Endothelial cell of umbilical vein (primary cell): ENCODE data around the gene ATIC. TPM values are rescaled to one million over a fixed set of nuclear protein-coding genes. Genes with fewer than 3 reads are reported as not detected.

Experiments
- BruUV-seq: library from RNA; stranded (reverse); fragments of 400-500 nt; replicated peaks from 2 replicates; lab custom pipeline; 2021; lab: Mats Ljungman, UMichigan
- CTCF ChIA-PET: fragments of 300-600, 350-600 bp; sonication (Branson Sonifier 250); formaldehyde crosslinking; loops from one replicate; lab custom pipeline; 2021; ENCODE audit warnings: antibody characterized with exemption, inconsistent platforms; lab: Charles Lee
- POLR2A ChIA-PET: fragments of 300-600, 350-600 bp; sonication (Branson Sonifier 250); formaldehyde crosslinking; loops from one replicate; lab custom pipeline; 2021; ENCODE audit warnings: antibody characterized with exemption, inconsistent platforms; lab: Charles Lee
- DNase-seq: peaks from one replicate; pipeline ENCODE4 v3.0.0-alpha.2; 2011; ENCODE audit warnings: low read depth, low spot score
- FAIRE-seq: peaks from 2 replicates; lab custom pipeline; 2011; peaks lifted over from hg19 to GRCh38; lab: Jason Lieb, UNC
- H2AFZ ChIP-seq: 2 replicates; pipeline ENCODE4 v1.6.0; 2012; ENCODE audit warnings: low read depth, low read length, control low read depth, inconsistent platforms
- H3K27ac ChIP-seq: 2 replicates; pipeline ENCODE4 v1.5.1; 2011; ENCODE audit warnings: low read depth, mild to moderate bottlenecking, control low read depth, low read length, moderate library complexity; ENCODE audit not compliant: insufficient read depth
- H3K27me3 ChIP-seq, 2 experiments: 2 replicates each; pipeline versions ENCODE4 v1.6.0 to v1.6.1; 2011; ENCODE audit warnings: low read length in 2 of 2, mixed read lengths in 1 of 2; ENCODE audit not compliant: control insufficient read depth in 2 of 2, insufficient read depth in 2 of 2
- H3K36me3 ChIP-seq, 2 experiments: 2 replicates in 1 of 2; 3 replicates in 1 of 2; pipeline ENCODE4 v1.5.1; 2011; ENCODE audit warnings: low read length in 2 of 2, mild to moderate bottlenecking in 1 of 2, moderate library complexity in 1 of 2; ENCODE audit not compliant: control insufficient read depth in 2 of 2, insufficient read depth in 2 of 2; ENCODE audit errors: extremely low read depth in 1 of 2
- H3K4me1 ChIP-seq: 3 replicates; pipeline ENCODE4 v1.5.1; 2011; ENCODE audit warnings: mild to moderate bottlenecking, low read length; ENCODE audit not compliant: control insufficient read depth, insufficient read depth; ENCODE audit errors: extremely low read depth
- H3K4me2 ChIP-seq: 2 replicates; pipeline ENCODE4 v1.6.1; 2011; ENCODE audit warnings: low read length, control low read depth, mixed read lengths; ENCODE audit not compliant: insufficient read depth
- H3K4me3 ChIP-seq, 3 experiments: fragments of 200-600 bp in 1 of 3; sonication (generic), shearing (Covaris generic) in 1 of 3; replicated peaks in 1 of 3; 2 replicates each; pipeline ENCODE4 v1.5.1; 2011 to 2016; ENCODE audit warnings: control low read depth in 3 of 3, low read length in 3 of 3, mild to moderate bottlenecking in 2 of 3, inconsistent platforms in 1 of 3, low read depth in 1 of 3, moderate library complexity in 1 of 3; ENCODE audit not compliant: insufficient read depth in 1 of 3
- H3K79me2 ChIP-seq: 2 replicates; pipeline ENCODE4 v1.6.0; 2012; ENCODE audit warnings: low read length, inconsistent platforms; ENCODE audit not compliant: control insufficient read depth, insufficient read depth
- H3K9ac ChIP-seq: replicated peaks from 2 replicates; pipeline ENCODE3; 2011; ENCODE audit warnings: low read length, control low read depth; ENCODE audit not compliant: insufficient read depth; ENCODE audit errors: extremely low read depth
- H3K9me1 ChIP-seq: replicated peaks from 3 replicates; pipeline ENCODE4 v1.6.0; 2011; ENCODE audit warnings: mild to moderate bottlenecking, low read length; ENCODE audit not compliant: control insufficient read depth, insufficient read depth; ENCODE audit errors: extremely low read depth
- H3K9me3 ChIP-seq: replicated peaks from 2 replicates; pipeline ENCODE4 v1.5.1; 2012; ENCODE audit warnings: low read length, inconsistent platforms; ENCODE audit not compliant: control insufficient read depth, insufficient read depth
- H4K20me1 ChIP-seq: replicated peaks from 2 replicates; pipeline ENCODE3; 2011; ENCODE audit warnings: mild to moderate bottlenecking, low read length; ENCODE audit not compliant: control insufficient read depth, insufficient read depth; ENCODE audit errors: extremely low read depth
- EZH2 ChIP-seq: IDR thresholded peaks from 2 replicates; pipeline ENCODE4 v1.6.1; 2012; ENCODE audit warnings: borderline replicate concordance, low read depth, mild to moderate bottlenecking, moderate library complexity, low read length, inconsistent platforms; ENCODE audit not compliant: severe bottlenecking
- FOS ChIP-seq: IDR thresholded peaks from 2 replicates; pipeline ENCODE4 v1.6.1; 2011; ENCODE audit warnings: mild to moderate bottlenecking, low read length, moderate library complexity, borderline replicate concordance; ENCODE audit not compliant: insufficient read depth
- GATA2 ChIP-seq: IDR thresholded peaks from 2 replicates; pipeline ENCODE4 v1.7.0; 2011; ENCODE audit warnings: low read depth, mild to moderate bottlenecking, moderate library complexity, mixed read lengths, low read length; ENCODE audit not compliant: insufficient read length, insufficient read depth
- JUN ChIP-seq: IDR thresholded peaks from 2 replicates; pipeline ENCODE4 v1.6.1; 2011; ENCODE audit warnings: borderline replicate concordance, low read depth; ENCODE audit not compliant: insufficient read length, insufficient read depth
- MYC ChIP-seq: IDR thresholded peaks from one replicate; pipeline ENCODE4 v1.6.1; 2011; ENCODE audit warnings: mild to moderate bottlenecking, low read depth, low read length
- POLR2A ChIP-seq: IDR thresholded peaks from 2 replicates; pipeline ENCODE4 v1.6.1; 2012; ENCODE audit warnings: low read depth, mild to moderate bottlenecking, control low read depth, low read length
- POLR2AphosphoS5 ChIP-seq: IDR thresholded peaks from 2 replicates; pipeline ENCODE4 v1.6.1; 2012; ENCODE audit warnings: low read depth, mild to moderate bottlenecking, control low read depth, low read length, moderate library complexity; ENCODE audit not compliant: insufficient read depth
- dilution Hi-C: fragments of 300-500 bp; cut with MboI; formaldehyde crosslinking; loops from one replicate; pipeline ENCODE4 v1.15.0; 2019; ENCODE audit warnings: low sequenced_read_pairs; ENCODE audit not compliant: extremely low pct_ligation_motif_present
- intact Hi-C: fragments of 100-400 bp; cut with micrococcal nuclease; formaldehyde crosslinking; loops from one replicate; pipeline ENCODE4 v1.10.0; 2022
- polyA plus RNA-seq, 4 experiments: library from polyadenylated mRNA; depleted of rRNA in 3 of 4; stranded (reverse) in 3 of 4; unstranded in 1 of 4; fragments of >200 nt; gene quantifications; 2 replicates each; pipeline versions ENCODE4 v1.2.1 to v1.2.3, GENCODE V29; 2011 to 2012; ENCODE audit warnings: missing spikeins in 1 of 4
- total RNA-seq: library from RNA; stranded (reverse); gene quantifications from 2 replicates; pipeline ENCODE4 v1.2.3, GENCODE V29; 2021
- TF ChIP-seq, protein P1 (sequence below): IDR thresholded peaks from 2 replicates; pipeline ENCODE4 v1.6.1; 2011; ENCODE audit not compliant: insufficient read depth, insufficient read length
- TF ChIP-seq, protein P2 (sequence below), 2 donors: IDR thresholded peaks; 1 replicate in 1 of 2; 2 replicates in 1 of 2; pipeline ENCODE4 v1.5.1; 2011; ENCODE audit warnings: low read length in 2 of 2, mild to moderate bottlenecking in 2 of 2, moderate library complexity in 2 of 2, control low read depth in 1 of 2, inconsistent platforms in 1 of 2, low read depth in 1 of 2; ENCODE audit not compliant: insufficient read depth in 1 of 2; ENCODE audit errors: extremely low read depth in 1 of 2

ATIC gene
- total and polyA plus RNA-seq, 2 donors (not counting 3 experiments of a cell fraction or from before 2014, with no cell fraction given) = 29.5 to 80.2 TPM

DNA sequence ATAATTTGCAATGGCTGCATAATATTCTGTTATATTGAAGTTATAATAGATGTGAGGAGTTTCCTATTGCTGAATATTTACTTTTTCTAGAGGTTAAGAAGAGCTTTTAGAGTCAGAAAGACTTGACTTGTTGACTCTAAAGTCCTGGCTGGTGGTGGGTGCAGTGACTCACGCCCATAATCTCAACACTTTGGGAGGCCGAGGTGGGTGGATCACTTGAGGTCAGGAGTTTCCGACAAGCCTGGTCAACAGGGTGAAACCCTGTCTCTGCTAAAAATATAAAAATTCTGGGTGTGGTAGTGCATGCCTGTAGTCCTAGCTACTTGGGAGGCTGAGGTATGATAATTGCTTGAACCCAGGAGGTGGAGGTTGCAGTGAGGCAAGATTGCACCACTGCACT, 33.9 kb upstream of the ATIC start:
- Histone ChIP-seq H3K4me2 (no peak overlapping the region), H3K9me1 (no peaks in the 10 kb centered on the region), H3K4me3 (no peak overlapping the region), H4K20me1 (no peaks in the 10 kb centered on the region), H3K79me2 (no peaks in the 10 kb centered on the region), H3K36me3 (no peaks in the 10 kb centered on the region), H2AFZ (no peak overlapping the region), H3K4me1 (no peaks in the 10 kb centered on the region), H3K27me3 (peaks cover 0 to 1% of the 10 kb centered on the region in 2 experiments), H3K9ac (no peak overlapping the region), H3K9me3 (no peaks in the 10 kb centered on the region), H3K27ac (no peak overlapping the region)
- ChIA-PET CTCF (interaction anchor here (1.0 kb wide), 1 partner anchor 8 kb away, joined by 4 read pairs; no protein-coding TSS in a partner anchor), POLR2A (no interaction called here)
- BruUV-seq = no TSS peak
- TF ChIP-seq EZH2 (no peak), FOS (no peak), GATA2 (no peak), POLR2A (no peak), POLR2AphosphoS5 (no peak), MYC (no peak), JUN (no peak)
- TF ChIP-seq, protein P1, sequence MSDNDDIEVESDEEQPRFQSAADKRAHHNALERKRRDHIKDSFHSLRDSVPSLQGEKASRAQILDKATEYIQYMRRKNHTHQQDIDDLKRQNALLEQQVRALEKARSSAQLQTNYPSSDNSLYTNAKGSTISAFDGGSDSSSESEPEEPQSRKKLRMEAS = no peak
- TF ChIP-seq, protein P2, sequence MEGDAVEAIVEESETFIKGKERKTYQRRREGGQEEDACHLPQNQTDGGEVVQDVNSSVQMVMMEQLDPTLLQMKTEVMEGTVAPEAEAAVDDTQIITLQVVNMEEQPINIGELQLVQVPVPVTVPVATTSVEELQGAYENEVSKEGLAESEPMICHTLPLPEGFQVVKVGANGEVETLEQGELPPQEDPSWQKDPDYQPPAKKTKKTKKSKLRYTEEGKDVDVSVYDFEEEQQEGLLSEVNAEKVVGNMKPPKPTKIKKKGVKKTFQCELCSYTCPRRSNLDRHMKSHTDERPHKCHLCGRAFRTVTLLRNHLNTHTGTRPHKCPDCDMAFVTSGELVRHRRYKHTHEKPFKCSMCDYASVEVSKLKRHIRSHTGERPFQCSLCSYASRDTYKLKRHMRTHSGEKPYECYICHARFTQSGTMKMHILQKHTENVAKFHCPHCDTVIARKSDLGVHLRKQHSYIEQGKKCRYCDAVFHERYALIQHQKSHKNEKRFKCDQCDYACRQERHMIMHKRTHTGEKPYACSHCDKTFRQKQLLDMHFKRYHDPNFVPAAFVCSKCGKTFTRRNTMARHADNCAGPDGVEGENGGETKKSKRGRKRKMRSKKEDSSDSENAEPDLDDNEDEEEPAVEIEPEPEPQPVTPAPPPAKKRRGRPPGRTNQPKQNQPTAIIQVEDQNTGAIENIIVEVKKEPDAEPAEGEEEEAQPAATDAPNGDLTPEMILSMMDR (IDR thresholded peaks at IDR 0.05; ENCODE audit: extremely low read depth in 1 of 2, insufficient read depth in 1 of 2, low read depth in 1 of 2, low read length in 2 of 2) = no peak
- DNase-seq (no peak), FAIRE-seq (no peak)
- dilution Hi-C loops = no loop called here
- intact Hi-C loops = no loop called here
